HG03457 (cell line): ENCODE data around the gene SPIN2B.

ENCODE experiments used
- ATAC-seq: cut with Tn5 transposase; IDR thresholded peaks from one replicate; pipeline ENCODE4 v1.9.1; 2021; ENCODE audit warnings: moderate number of reproducible peaks; ENCODE audit not compliant: unreplicated experiment

The SPIN2B gene

GRCh38 chrX:57074458-57074857 is 46.9 kb downstream of the SPIN2B start:
- ATAC-seq, result no peak

GRCh38 chrX:57070185-57070984 is 51.0 kb downstream of the SPIN2B start:
- no peak for ATAC-seq
